Sigmoid colon (tissue), 4 donors: ENCODE measurements around the gene LONP2.
"Not testable (repeated sequence)": the region's sequence is repeated elsewhere in the genome, so short reads cannot be mapped to it uniquely, and the experiment has no call there.

Source experiments
- EP300 ChIP-seq, 4 donors: sonication (generic); formaldehyde crosslinking; IDR thresholded peaks; one replicate each; pipeline ENCODE4 v1.6.1; 2017; ENCODE audit warnings: antibody characterized with exemption in 4 of 4
- POLR2A ChIP-seq, 2 donors: fragments of 450-650 bp; IDR thresholded peaks; one replicate each; pipeline ENCODE4 v1.6.1; 2016; ENCODE audit warnings: antibody characterized with exemption in 2 of 2, mild to moderate bottlenecking in 2 of 2, moderate library complexity in 2 of 2
- POLR2AphosphoS5 ChIP-seq, 4 donors: sonication (generic); formaldehyde crosslinking; IDR thresholded peaks; one replicate each; pipeline ENCODE4 v1.6.1; 2017; ENCODE audit warnings: antibody characterized with exemption in 4 of 4
- TF ChIP-seq, protein P1 (sequence below), 4 experiments: fragments of 450-650 bp in 3 of 4; fragments of 200-600 bp in 1 of 4; IDR thresholded peaks; one replicate each; pipeline ENCODE4 v1.5.1; 2016 to 2019; ENCODE audit warnings: antibody characterized with exemption in 4 of 4, mild to moderate bottlenecking in 3 of 4, moderate library complexity in 2 of 4

DNA sequence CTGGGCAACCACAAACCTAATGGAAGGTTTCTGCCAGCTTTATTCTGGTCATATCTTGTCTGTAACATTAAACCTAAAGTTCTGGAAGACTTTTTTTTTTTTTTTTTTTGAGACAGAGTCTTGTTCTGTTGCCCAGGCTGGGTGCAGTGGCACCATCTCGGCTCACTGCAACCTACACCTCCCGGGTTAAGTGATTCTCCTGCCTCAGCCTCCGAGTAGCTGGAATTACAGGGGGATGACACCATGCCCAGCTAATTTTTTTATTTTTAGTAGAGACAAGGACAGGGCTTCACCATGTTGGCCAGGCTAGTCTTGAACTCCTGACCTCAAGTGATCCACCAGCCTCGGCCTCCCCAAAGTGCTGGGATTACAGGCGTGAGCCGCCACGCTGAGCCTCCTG is 133.2 kb downstream of the LONP2 start:
- TF ChIP-seq, protein P1, sequence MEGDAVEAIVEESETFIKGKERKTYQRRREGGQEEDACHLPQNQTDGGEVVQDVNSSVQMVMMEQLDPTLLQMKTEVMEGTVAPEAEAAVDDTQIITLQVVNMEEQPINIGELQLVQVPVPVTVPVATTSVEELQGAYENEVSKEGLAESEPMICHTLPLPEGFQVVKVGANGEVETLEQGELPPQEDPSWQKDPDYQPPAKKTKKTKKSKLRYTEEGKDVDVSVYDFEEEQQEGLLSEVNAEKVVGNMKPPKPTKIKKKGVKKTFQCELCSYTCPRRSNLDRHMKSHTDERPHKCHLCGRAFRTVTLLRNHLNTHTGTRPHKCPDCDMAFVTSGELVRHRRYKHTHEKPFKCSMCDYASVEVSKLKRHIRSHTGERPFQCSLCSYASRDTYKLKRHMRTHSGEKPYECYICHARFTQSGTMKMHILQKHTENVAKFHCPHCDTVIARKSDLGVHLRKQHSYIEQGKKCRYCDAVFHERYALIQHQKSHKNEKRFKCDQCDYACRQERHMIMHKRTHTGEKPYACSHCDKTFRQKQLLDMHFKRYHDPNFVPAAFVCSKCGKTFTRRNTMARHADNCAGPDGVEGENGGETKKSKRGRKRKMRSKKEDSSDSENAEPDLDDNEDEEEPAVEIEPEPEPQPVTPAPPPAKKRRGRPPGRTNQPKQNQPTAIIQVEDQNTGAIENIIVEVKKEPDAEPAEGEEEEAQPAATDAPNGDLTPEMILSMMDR (IDR thresholded peaks at IDR 0.05) = not testable (repeated sequence)
- not testable (repeated sequence) for TF ChIP-seq POLR2AphosphoS5, POLR2A, EP300 (IDR thresholded peaks at IDR 0.05)
